Measurements from ENCODE around the gene LRRC42.
A peak's percentile ranks its signal among the peaks of the same experiment; 100 is the strongest.

The LRRC42 gene

GRCh38 chr1:53946252-53947171 lies at the start of gene LRRC42:
Gene LRRC42 (plus strand): TSS chr1:53946350. CDS start chr1:53952000, 5,650 bp downstream.
- no peaks in the 10 kb centered on the region for H3K9me3 ChIP-seq (ENCODE audit: control insufficient read depth, low read length)
- peak within 1 kb of the TSS; percentile 89 for H3K4me3 ChIP-seq (ENCODE audit: low read length)
- peak; percentile 82 for DNase-seq (ENCODE audit: low read depth)
- H3K9ac ChIP-seq (ENCODE audit: low read length): peak within 1 kb of the TSS; percentile 86
- no peaks in the 10 kb centered on the region for H3K27me3 ChIP-seq (replicated peaks; ENCODE audit: control insufficient read depth, insufficient read depth, low read length)
- peaks cover 23% of the 10 kb centered on the region for H3K4me1 ChIP-seq (ENCODE audit: control insufficient read depth, insufficient read depth, low read length)
- H3K36me3 ChIP-seq (ENCODE audit: control insufficient read depth, insufficient read depth, low read length, severe bottlenecking): no peaks in the 10 kb centered on the region

GRCh38 chr1:53896635-53897229 lies 49.4 kb upstream of the LRRC42 start:
- Histone ChIP-seq H3K36me3 (ENCODE audit: control insufficient read depth, insufficient read depth, low read length, severe bottlenecking) (no peaks in the 10 kb centered on the region), H3K27me3 (replicated peaks; ENCODE audit: control insufficient read depth, insufficient read depth, low read length) (no peaks in the 10 kb centered on the region), H3K9ac (ENCODE audit: low read length) (no peak overlapping the region), H3K4me1 (ENCODE audit: control insufficient read depth, insufficient read depth, low read length) (peaks cover 26% of the 10 kb centered on the region), H3K4me3 (ENCODE audit: low read length) (no peak overlapping the region), H3K9me3 (ENCODE audit: control insufficient read depth, low read length) (no peaks in the 10 kb centered on the region)
- peak; percentile 91 for DNase-seq (ENCODE audit: low read depth)

- Histone ChIP-seq H3K27me3 (replicated peaks; ENCODE audit: control insufficient read depth, insufficient read depth, low read length) (no peaks in the 10 kb centered on the region), H3K9me3 (ENCODE audit: control insufficient read depth, low read length) (no peaks in the 10 kb centered on the region), H3K4me1 (ENCODE audit: control insufficient read depth, insufficient read depth, low read length) (peaks cover 26% of the 10 kb centered on the region), H3K36me3 (ENCODE audit: control insufficient read depth, insufficient read depth, low read length, severe bottlenecking) (no peaks in the 10 kb centered on the region), H3K4me3 (ENCODE audit: low read length) (no peak overlapping the region), H3K9ac (ENCODE audit: low read length) (no peak overlapping the region)
- DNase-seq (ENCODE audit: low read depth): no peak
Measured at GRCh38 chr1:53899206-53899628, 46.9 kb upstream of the LRRC42 start.

- no peaks in the 10 kb centered on the region for H3K9me3 ChIP-seq (ENCODE audit: control insufficient read depth, low read length)
- no peak for DNase-seq (ENCODE audit: low read depth)
- H3K4me1 ChIP-seq (ENCODE audit: control insufficient read depth, insufficient read depth, low read length): peaks cover 26% of the 10 kb centered on the region
- no peaks in the 10 kb centered on the region for H3K36me3 ChIP-seq (ENCODE audit: control insufficient read depth, insufficient read depth, low read length, severe bottlenecking)
- H3K27me3 ChIP-seq (replicated peaks; ENCODE audit: control insufficient read depth, insufficient read depth, low read length): no peaks in the 10 kb centered on the region
- no peak overlapping the region for H3K4me3 ChIP-seq (ENCODE audit: low read length)
- H3K9ac ChIP-seq (ENCODE audit: low read length): no peak overlapping the region
Measured at GRCh38 chr1:53899708-53900107, 46.4 kb upstream of the LRRC42 start.

GRCh38 chr1:53902235-53903138 lies 43.7 kb upstream of the LRRC42 start:
- H3K36me3 ChIP-seq (ENCODE audit: control insufficient read depth, insufficient read depth, low read length, severe bottlenecking): no peaks in the 10 kb centered on the region
- peak; percentile 36 for DNase-seq (ENCODE audit: low read depth)
- H3K4me1 ChIP-seq (ENCODE audit: control insufficient read depth, insufficient read depth, low read length): peaks cover 21% of the 10 kb centered on the region
- H3K9ac ChIP-seq (ENCODE audit: low read length): no peak overlapping the region
- H3K9me3 ChIP-seq (ENCODE audit: control insufficient read depth, low read length): no peaks in the 10 kb centered on the region
- no peaks in the 10 kb centered on the region for H3K27me3 ChIP-seq (replicated peaks; ENCODE audit: control insufficient read depth, insufficient read depth, low read length)
- no peak overlapping the region for H3K4me3 ChIP-seq (ENCODE audit: low read length)

- no peak for DNase-seq (ENCODE audit: low read depth)
- Histone ChIP-seq H3K4me3 (ENCODE audit: low read length) (no peak overlapping the region), H3K27me3 (replicated peaks; ENCODE audit: control insufficient read depth, insufficient read depth, low read length) (no peaks in the 10 kb centered on the region), H3K9ac (ENCODE audit: low read length) (no peak overlapping the region), H3K36me3 (ENCODE audit: control insufficient read depth, insufficient read depth, low read length, severe bottlenecking) (no peaks in the 10 kb centered on the region), H3K9me3 (ENCODE audit: control insufficient read depth, low read length) (no peaks in the 10 kb centered on the region), H3K4me1 (ENCODE audit: control insufficient read depth, insufficient read depth, low read length) (peaks cover 17% of the 10 kb centered on the region)
Measured at GRCh38 chr1:53905509-53905908, 40.6 kb upstream of the LRRC42 start.

- no peaks in the 10 kb centered on the region for H3K27me3 ChIP-seq (replicated peaks; ENCODE audit: control insufficient read depth, insufficient read depth, low read length)
- no peak overlapping the region for H3K4me3 ChIP-seq (ENCODE audit: low read length)
- no peaks in the 10 kb centered on the region for H3K36me3 ChIP-seq (ENCODE audit: control insufficient read depth, insufficient read depth, low read length, severe bottlenecking)
- H3K9me3 ChIP-seq (ENCODE audit: control insufficient read depth, low read length): no peaks in the 10 kb centered on the region
- peaks cover 19% of the 10 kb centered on the region for H3K4me1 ChIP-seq (ENCODE audit: control insufficient read depth, insufficient read depth, low read length)
- DNase-seq (ENCODE audit: low read depth): no peak
- H3K9ac ChIP-seq (ENCODE audit: low read length): no peak overlapping the region
Measured at GRCh38 chr1:53906121-53906520, 40.0 kb upstream of the LRRC42 start.

- H3K9ac ChIP-seq (ENCODE audit: low read length): no peak overlapping the region
- peaks cover 19% of the 10 kb centered on the region for H3K4me1 ChIP-seq (ENCODE audit: control insufficient read depth, insufficient read depth, low read length)
- no peak overlapping the region for H3K4me3 ChIP-seq (ENCODE audit: low read length)
- no peaks in the 10 kb centered on the region for H3K9me3 ChIP-seq (ENCODE audit: control insufficient read depth, low read length)
- peak; percentile 48 for DNase-seq (ENCODE audit: low read depth)
- no peaks in the 10 kb centered on the region for H3K36me3 ChIP-seq (ENCODE audit: control insufficient read depth, insufficient read depth, low read length, severe bottlenecking)
- H3K27me3 ChIP-seq (replicated peaks; ENCODE audit: control insufficient read depth, insufficient read depth, low read length): no peaks in the 10 kb centered on the region
Measured at GRCh38 chr1:53909946-53910345, 36.2 kb upstream of the LRRC42 start.

- Histone ChIP-seq H3K4me3 (ENCODE audit: low read length) (no peak overlapping the region), H3K9me3 (ENCODE audit: control insufficient read depth, low read length) (no peaks in the 10 kb centered on the region), H3K36me3 (ENCODE audit: control insufficient read depth, insufficient read depth, low read length, severe bottlenecking) (peaks cover 4% of the 10 kb centered on the region), H3K4me1 (ENCODE audit: control insufficient read depth, insufficient read depth, low read length) (peaks cover 19% of the 10 kb centered on the region), H3K27me3 (replicated peaks; ENCODE audit: control insufficient read depth, insufficient read depth, low read length) (no peaks in the 10 kb centered on the region), H3K9ac (ENCODE audit: low read length) (no peak overlapping the region)
- no peak for DNase-seq (ENCODE audit: low read depth)
Measured at GRCh38 chr1:53911442-53911841, 34.7 kb upstream of the LRRC42 start.

- peaks cover 15% of the 10 kb centered on the region for H3K4me1 ChIP-seq (ENCODE audit: control insufficient read depth, insufficient read depth, low read length)
- peaks cover 5% of the 10 kb centered on the region for H3K36me3 ChIP-seq (ENCODE audit: control insufficient read depth, insufficient read depth, low read length, severe bottlenecking)
- H3K9me3 ChIP-seq (ENCODE audit: control insufficient read depth, low read length): no peaks in the 10 kb centered on the region
- H3K27me3 ChIP-seq (replicated peaks; ENCODE audit: control insufficient read depth, insufficient read depth, low read length): no peaks in the 10 kb centered on the region
- no peak for DNase-seq (ENCODE audit: low read depth)
- no peak overlapping the region for H3K4me3 ChIP-seq (ENCODE audit: low read length)
- H3K9ac ChIP-seq (ENCODE audit: low read length): no peak overlapping the region
Measured at GRCh38 chr1:53913352-53914033, 32.7 kb upstream of the LRRC42 start.
